Activated CD4-positive, alpha-beta memory T cell treated with anti-CD3 and anti-CD28 coated beads for 36 hours (primary cell): ENCODE measurements around the gene BCLAF1. TPM values are rescaled to one million over a fixed set of nuclear protein-coding genes. Genes with fewer than 3 reads are reported as not detected.

Experiments used
- CTCF ChIA-PET: fragments of 350-600 bp; sonication (Branson Sonifier 250); formaldehyde crosslinking; loops from one replicate; lab custom pipeline; 2021; ENCODE audit warnings: antibody characterized with exemption, inconsistent platforms; lab: Charles Lee
- POLR2A ChIA-PET: fragments of 350-600 bp; sonication (Branson Sonifier 250); formaldehyde crosslinking; loops from one replicate; lab custom pipeline; 2021; ENCODE audit warnings: antibody characterized with exemption; lab: Charles Lee
- DNase-seq: peaks from one replicate; pipeline ENCODE4 v3.0.0-alpha.2; 2020
- H3K27ac Mint-ChIP-seq: one replicate; pipeline ENCODE4 v1.8.0; 2021; ENCODE audit warnings: mixed read lengths
- H3K27me3 Mint-ChIP-seq: one replicate; pipeline ENCODE4 v1.8.0; 2021; ENCODE audit warnings: mixed read lengths
- H3K36me3 Mint-ChIP-seq: one replicate; pipeline ENCODE4 v1.8.0; 2021; ENCODE audit warnings: mixed read lengths
- H3K4me1 Mint-ChIP-seq: one replicate; pipeline ENCODE4 v1.8.0; 2021; ENCODE audit warnings: low read depth, mixed read lengths
- H3K4me3 Mint-ChIP-seq: one replicate; pipeline ENCODE4 v1.8.0; 2021; ENCODE audit warnings: mild to moderate bottlenecking, mixed read lengths
- H3K9me3 Mint-ChIP-seq: one replicate; pipeline ENCODE4 v1.8.0; 2021; ENCODE audit warnings: mixed read lengths
- intact Hi-C: fragments of 100-400 bp; cut with micrococcal nuclease; formaldehyde crosslinking; loops from one replicate; pipeline ENCODE4 v1.15.1; 2023
- total RNA-seq, 2 experiments: library from RNA; stranded (reverse); gene quantifications; one replicate each; pipeline ENCODE4 v1.2.3, GENCODE V29; 2021

Gene BCLAF1
- total RNA-seq, 2 experiments from 2014 or later, result 103 to 107 TPM

GRCh38 chr6:136216503-136217401 is 72.9 kb downstream of the BCLAF1 start:
- peaks cover 2% of the 10 kb centered on the region for H3K9me3 Mint-ChIP-seq

GRCh38 chr6:136213853-136214252 is 75.8 kb downstream of the BCLAF1 start:
- POLR2A ChIA-PET, result no interaction called here
- intact Hi-C loops, result no loop called here
- CTCF ChIA-PET, result no interaction called here
- Mint-ChIP-seq H3K9me3 (no peaks in the 10 kb centered on the region), H3K27me3 (no peaks in the 10 kb centered on the region), H3K4me3 (no peak overlapping the region), H3K27ac (no peak overlapping the region), H3K36me3 (no peaks in the 10 kb centered on the region), H3K4me1 (no peaks in the 10 kb centered on the region)
- no peak for DNase-seq

More at GRCh38 chr6:136216503-136217401, 72.9 kb downstream of the BCLAF1 start:
- no peak overlapping the region for H3K4me3 Mint-ChIP-seq
- intact Hi-C loops, result no loop called here
- CTCF ChIA-PET, result interaction anchor here (1.3 kb wide), 2 partner anchors 15 to 540 kb away, joined by 3 to 5 read pairs; no protein-coding TSS in a partner anchor
- H3K36me3 Mint-ChIP-seq, result no peaks in the 10 kb centered on the region
- H3K27ac Mint-ChIP-seq, result no peak overlapping the region
- POLR2A ChIA-PET, result no interaction called here
- no peaks in the 10 kb centered on the region for H3K27me3 Mint-ChIP-seq
- no peak for DNase-seq
- no peaks in the 10 kb centered on the region for H3K4me1 Mint-ChIP-seq

GRCh38 chr6:136213012-136213539 is 76.6 kb downstream of the BCLAF1 start:
- no peaks in the 10 kb centered on the region for H3K4me1 Mint-ChIP-seq
- no peaks in the 10 kb centered on the region for H3K36me3 Mint-ChIP-seq
- no peaks in the 10 kb centered on the region for H3K27me3 Mint-ChIP-seq
- intact Hi-C loops, result no loop called here
- H3K4me3 Mint-ChIP-seq, result no peak overlapping the region
- CTCF ChIA-PET, result interaction anchor here (0.5 to 1.5 kb wide), 2 partner anchors 13 to 741 kb away, joined by 3 to 5 read pairs; no protein-coding TSS in a partner anchor
- no peak for DNase-seq
- no peak overlapping the region for H3K27ac Mint-ChIP-seq
- H3K9me3 Mint-ChIP-seq, result no peaks in the 10 kb centered on the region
- POLR2A ChIA-PET, result no interaction called here

DNA sequence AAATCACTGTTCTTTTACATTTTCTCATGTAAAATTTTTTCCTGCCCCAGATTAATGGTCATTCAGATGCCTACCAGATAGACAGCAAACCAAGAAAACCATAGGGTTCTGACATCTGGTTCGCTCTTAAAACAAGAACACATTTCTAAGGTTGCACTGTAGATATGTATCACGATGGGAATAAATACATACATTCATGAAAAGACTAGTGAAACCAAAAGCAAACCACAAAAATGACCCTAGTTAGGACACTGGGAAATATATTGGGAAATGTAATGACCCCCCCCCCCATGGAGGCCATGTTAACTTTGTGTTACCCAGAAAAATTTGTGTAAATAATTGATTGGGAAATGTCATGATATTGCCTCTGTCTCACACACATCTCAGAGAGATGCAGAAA is 77.0 kb downstream of the BCLAF1 start:
- ChIA-PET POLR2A (no interaction called here), CTCF (interaction anchor here (0.5 to 1.5 kb wide), 2 partner anchors 14 to 740 kb away, joined by 3 to 5 read pairs; no protein-coding TSS in a partner anchor)
- no peak for DNase-seq
- Mint-ChIP-seq H3K9me3 (no peaks in the 10 kb centered on the region), H3K4me1 (no peaks in the 10 kb centered on the region), H3K36me3 (no peaks in the 10 kb centered on the region), H3K4me3 (no peak overlapping the region), H3K27me3 (no peaks in the 10 kb centered on the region), H3K27ac (no peak overlapping the region)
- intact Hi-C loops, result no loop called here

- Mint-ChIP-seq H3K27ac (no peak overlapping the region), H3K4me3 (no peak overlapping the region), H3K36me3 (no peaks in the 10 kb centered on the region), H3K4me1 (no peaks in the 10 kb centered on the region), H3K27me3 (no peaks in the 10 kb centered on the region), H3K9me3 (no peaks in the 10 kb centered on the region)
- intact Hi-C loops, result no loop called here
- ChIA-PET POLR2A (no interaction called here), CTCF (no interaction called here)
- DNase-seq, result no peak
Measured at GRCh38 chr6:136210398-136211165, 79.1 kb downstream of the BCLAF1 start.

GRCh38 chr6:136209496-136209895 is 80.2 kb downstream of the BCLAF1 start:
- H3K4me1 Mint-ChIP-seq, result no peaks in the 10 kb centered on the region
- intact Hi-C loops, result no loop called here
- no peak overlapping the region for H3K4me3 Mint-ChIP-seq
- no peaks in the 10 kb centered on the region for H3K36me3 Mint-ChIP-seq
- no peak for DNase-seq
- H3K27ac Mint-ChIP-seq, result no peak overlapping the region
- ChIA-PET POLR2A (no interaction called here), CTCF (no interaction called here)
- H3K9me3 Mint-ChIP-seq, result no peaks in the 10 kb centered on the region
- no peaks in the 10 kb centered on the region for H3K27me3 Mint-ChIP-seq

GRCh38 chr6:136208783-136209182 is 80.9 kb downstream of the BCLAF1 start:
- Mint-ChIP-seq H3K36me3 (no peaks in the 10 kb centered on the region), H3K27ac (no peak overlapping the region), H3K27me3 (no peaks in the 10 kb centered on the region), H3K4me1 (no peaks in the 10 kb centered on the region), H3K9me3 (no peaks in the 10 kb centered on the region), H3K4me3 (no peak overlapping the region)
- CTCF ChIA-PET, result no interaction called here
- POLR2A ChIA-PET, result no interaction called here
- DNase-seq, result no peak
- intact Hi-C loops, result no loop called here

Other genes starting within 250 kb of the BCLAF1 start
- gene MTFR2, start 39.5 kb downstream of the BCLAF1 start, total RNA-seq, result 10 to 100 TPM; 24.2 to 25.2 TPM